ENCODE measurements around the gene NOTO.
"Not testable (repeated sequence)": the region's sequence is repeated elsewhere in the genome, so short reads cannot be mapped to it uniquely, and the experiment has no call there.

The NOTO gene, protein sequence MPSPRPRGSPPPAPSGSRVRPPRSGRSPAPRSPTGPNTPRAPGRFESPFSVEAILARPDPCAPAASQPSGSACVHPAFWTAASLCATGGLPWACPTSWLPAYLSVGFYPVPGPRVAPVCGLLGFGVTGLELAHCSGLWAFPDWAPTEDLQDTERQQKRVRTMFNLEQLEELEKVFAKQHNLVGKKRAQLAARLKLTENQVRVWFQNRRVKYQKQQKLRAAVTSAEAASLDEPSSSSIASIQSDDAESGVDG

DNA sequence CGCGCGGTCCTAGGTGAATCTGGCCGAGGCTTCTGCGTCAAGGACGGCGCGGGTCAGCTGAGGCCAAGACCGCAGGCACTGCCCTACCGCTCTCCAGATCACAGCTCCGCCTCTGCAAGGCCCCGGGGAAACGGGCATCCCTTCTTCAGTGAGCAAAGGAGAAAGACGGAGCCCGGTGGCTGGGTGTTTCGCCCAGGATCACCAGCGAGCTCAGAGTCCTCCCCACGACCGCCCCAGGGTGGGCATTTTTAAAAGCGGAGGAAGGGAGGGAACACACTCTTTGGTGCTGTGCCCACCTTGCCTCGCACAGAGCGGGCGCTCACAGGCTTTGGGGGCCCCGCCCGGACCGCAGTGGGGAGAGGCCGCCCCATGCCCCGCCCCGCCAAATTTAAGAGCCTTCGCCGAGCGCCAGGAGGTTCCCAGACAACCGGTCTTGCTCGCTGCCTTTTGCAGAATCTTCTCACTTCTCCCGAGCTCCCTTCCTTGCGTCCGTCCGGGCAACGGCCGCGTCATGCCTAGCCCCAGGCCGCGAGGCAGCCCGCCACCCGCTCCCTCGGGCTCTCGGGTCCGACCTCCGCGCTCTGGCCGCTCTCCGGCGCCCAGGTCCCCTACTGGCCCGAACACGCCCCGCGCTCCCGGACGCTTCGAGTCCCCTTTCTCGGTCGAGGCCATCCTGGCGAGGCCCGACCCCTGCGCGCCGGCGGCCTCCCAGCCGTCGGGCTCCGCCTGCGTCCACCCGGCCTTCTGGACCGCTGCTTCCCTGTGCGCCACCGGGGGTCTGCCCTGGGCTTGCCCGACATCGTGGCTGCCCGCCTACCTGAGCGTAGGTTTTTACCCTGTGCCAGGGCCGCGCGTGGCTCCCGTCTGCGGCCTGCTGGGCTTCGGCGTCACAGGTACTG, at the start of gene NOTO:
Gene NOTO, plus strand, starts transcription at position 419 of the 899 bp plus-strand sequence. Its CDS starts 93 bp downstream, at position 512.
- DNase-seq, result no peak

DNA sequence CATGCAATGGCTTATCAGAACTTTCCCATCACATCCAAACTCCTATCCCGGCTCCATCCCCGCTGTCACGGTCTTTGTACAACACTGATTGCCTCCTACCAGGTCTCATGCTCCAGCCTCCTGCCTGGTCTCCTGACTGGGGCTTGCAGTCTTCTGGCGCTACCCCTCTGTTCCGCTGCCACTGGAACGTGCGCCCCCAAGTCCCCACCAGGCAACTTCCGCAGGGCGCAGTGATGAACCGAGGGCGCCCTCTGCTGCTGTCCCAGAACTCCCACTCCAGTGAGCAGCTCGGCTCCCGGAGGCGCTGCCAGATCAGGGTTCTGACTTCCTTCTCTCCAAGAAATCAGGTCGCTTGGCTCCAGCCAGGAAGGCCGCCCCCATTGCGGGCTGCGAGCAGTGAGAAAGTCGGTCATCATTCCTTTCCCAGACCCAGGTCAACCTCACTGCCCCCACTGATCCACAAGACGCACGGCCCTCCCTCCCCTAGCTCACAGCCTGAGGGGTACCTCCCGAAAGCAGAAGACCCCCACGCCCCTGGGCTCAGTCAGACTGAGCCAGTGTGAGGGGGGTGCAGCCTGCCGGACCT, 45.7 kb upstream of the NOTO start:
- DNase-seq, result peak; percentile 30 to 36

DNA sequence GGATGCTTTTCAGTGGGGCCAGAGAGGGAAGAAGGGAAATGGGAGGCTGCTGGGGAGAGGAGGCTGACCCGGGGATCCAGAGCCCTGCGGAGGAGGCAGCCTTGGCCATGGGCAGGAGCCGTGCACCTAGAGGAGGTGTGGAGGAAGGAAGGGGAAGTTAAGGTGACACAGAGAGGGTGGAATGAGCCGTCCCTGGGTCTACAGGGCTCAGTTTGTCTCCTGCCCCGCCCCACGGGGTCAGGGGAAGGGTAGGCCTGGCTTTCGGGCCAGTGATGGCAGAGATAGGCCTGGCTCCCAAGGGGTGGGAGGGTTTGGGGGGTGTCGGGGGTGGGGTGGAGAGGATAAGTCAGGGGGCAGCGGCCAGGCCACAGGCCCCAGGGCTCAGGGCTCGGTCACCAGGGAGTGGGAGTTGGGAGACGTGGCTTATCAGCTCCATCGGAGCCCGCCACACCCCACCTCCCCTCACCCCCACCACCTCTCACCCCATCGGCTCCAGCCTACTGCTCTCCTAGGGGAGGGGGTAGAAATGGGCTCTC, 39.5 kb upstream of the NOTO start:
- DNase-seq, result no peak

DNA sequence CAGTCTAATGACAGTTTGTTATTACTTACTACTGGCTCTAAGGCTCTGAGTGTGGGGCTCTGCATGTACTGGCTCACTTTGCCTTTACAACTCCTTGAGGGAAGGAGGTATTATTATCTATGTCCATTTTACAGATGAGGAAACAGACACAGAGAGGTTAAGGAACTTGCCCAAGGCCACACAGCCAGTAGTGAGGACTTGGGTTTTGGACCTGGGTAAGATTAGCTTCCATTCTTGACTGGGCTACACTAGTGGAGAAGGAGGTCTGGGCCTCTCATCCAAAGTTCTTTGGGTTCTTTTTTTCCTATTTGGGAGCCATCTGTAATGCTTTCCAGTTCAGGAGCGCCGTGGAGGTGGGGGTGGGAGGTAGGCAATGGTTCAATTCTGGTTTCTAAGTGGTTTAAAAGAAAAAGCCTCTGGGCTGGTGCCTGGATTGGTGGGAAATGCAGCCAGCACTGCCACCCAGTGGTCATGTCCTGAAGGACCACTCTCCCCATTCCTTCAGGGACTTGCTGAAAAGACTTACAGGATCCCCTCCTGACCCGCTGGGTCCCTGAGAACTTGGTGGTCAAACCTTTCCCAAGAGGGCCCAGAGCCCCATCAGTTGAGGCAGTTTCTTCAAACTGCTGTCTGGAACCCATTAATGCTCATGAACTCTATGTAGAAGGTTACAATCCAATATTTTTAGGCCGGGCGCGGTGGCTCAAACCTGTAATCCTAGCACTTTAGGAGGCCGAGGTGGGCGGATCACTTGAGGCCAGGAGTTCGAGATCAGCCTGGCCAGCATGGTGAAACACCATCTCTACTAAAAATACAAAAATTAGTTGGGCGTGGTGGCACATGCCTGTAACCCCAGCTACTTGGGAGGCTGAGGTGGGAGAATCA, 38.6 kb upstream of the NOTO start:
- DNase-seq, result peak; percentile 57 to 60

DNA sequence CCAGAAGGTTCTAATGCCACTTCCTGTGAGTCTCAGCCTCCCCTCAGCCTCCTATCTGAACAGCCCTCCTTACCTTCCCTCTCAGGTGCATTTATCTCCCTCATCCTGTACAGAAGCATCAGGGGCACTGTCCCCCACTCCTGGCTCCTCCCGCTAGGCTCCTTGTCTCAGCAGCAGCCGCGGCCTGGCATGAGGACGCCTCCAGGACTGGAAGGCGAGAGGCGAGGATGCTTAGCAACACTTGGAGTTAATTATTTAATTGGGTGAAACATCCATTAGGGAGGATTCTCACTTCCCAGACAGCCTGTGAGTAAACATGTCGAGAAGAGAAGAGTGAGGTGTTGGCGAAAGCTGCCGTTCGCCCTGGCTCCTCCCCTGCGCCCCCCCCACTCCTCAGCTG, 36.4 kb upstream of the NOTO start:
- DNase-seq, result not testable (repeated sequence)

DNA sequence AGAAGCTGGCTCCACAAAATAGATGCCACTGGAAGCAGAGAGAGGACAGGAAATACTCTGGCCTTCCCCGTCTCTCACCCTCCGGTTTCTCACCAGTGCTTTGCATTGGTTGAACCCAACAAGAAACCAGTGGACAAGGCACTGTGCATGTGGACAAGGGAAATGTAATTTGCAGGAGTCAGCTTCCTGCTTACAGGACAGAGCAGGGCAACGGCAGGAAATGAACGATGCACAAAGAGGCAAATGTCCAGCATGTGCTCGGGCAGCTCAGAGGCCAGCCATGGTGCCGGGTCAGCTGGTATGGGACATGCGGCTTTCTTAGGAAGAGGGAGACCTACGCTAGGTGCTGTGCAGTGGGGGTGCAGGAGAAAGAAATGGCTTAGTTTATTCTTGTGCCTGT, 35.6 kb upstream of the NOTO start:
- not testable (repeated sequence) for DNase-seq

DNA sequence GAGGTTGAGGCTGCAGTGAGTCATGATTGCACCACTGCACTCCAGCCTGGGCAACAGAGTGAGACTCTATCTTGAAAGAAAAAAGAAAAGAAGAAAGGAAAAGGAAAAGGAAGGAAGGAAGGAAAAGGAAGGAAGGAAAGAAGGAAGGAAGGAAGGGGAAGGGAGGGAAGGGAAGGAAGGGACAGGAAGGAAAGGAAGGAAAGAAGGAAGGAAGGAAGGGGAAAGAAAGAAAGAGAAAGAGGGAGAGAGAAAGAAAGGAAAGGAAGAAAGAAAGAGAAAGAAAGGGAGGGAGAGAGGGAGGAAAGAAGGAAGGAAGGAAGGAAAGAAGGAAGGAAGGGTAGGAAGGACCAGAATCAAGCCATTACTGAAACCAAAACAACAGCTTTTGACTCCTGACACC, 34.0 kb upstream of the NOTO start:
- not testable (repeated sequence) for DNase-seq

DNA sequence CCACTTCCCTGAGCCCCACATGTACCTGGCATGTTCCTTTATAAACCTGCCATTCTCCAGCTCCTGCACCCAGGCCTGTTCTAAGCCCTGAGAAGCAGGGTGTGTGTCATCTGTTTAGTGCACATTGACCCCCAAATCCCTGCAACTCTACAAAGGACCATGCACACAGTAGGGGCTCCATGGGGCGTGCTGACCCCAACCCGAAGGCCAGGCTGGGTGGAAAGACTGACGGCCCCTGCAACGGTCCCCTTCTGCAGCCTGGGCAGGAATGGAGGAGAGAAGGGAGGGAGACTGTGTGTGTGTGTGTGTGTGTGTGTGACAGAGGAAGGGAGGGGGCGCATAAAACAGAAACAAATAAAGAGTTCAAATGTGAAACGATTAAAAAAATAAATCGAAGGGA, 32.0 kb upstream of the NOTO start:
- not testable (repeated sequence) for DNase-seq

DNA sequence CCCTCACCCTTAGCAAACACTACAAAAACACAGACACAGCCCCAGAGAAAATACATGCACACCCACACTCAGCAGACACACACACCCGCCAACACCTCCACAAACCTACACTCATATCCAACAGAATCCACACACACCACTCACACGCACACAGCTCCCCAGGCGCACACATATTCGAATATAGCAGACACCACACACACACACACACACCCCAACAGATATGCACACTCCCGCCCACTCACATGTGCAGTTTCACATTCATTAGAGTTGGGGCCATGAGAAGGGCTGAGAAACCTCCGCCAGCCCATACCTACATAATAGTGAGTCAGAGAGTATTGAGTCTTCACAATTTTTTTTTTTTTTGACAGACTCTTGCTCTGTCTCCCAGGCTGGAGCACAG, 29.4 kb upstream of the NOTO start:
- peak; percentile 49 to 61 for DNase-seq

DNA sequence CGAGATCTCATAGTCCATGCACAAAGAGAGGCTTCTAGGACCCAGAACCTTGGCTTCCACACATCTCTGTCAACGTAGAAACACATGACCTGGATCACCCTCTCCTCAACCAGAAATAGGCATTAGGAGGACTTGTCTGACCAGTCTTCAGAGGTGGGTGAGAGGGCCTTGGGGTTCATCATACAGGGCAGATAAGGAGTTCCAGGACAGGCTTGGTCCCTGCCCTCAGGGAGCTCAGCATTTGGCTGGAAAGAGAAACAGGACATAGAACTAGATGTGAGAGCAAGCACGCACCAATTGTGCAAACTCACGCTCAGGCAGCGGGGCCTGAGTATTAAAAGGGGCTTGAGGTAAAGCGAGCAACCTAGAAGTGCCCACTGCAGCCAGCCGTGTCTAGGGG, 28.6 kb upstream of the NOTO start:
- no peak for DNase-seq

DNA sequence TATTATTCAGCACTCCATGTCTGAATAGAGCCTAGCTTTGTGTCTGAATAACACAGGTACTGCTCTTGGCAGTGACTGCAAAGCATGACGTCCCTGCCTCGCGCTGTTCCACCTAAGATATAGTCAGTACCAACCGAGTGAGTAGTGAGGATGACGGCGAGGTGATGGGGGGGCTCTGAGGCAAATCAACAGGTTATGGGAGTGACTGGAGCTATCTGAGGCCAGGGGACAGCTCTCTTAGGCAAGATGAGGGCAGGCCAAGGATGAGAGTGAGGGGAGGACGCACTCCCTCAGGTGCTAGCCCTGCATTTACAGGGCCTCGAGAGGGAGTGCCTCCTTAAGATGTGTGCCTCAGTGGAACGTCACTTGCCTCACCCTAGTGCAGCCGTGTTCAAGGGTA, 28.1 kb upstream of the NOTO start:
- no peak for DNase-seq

DNA sequence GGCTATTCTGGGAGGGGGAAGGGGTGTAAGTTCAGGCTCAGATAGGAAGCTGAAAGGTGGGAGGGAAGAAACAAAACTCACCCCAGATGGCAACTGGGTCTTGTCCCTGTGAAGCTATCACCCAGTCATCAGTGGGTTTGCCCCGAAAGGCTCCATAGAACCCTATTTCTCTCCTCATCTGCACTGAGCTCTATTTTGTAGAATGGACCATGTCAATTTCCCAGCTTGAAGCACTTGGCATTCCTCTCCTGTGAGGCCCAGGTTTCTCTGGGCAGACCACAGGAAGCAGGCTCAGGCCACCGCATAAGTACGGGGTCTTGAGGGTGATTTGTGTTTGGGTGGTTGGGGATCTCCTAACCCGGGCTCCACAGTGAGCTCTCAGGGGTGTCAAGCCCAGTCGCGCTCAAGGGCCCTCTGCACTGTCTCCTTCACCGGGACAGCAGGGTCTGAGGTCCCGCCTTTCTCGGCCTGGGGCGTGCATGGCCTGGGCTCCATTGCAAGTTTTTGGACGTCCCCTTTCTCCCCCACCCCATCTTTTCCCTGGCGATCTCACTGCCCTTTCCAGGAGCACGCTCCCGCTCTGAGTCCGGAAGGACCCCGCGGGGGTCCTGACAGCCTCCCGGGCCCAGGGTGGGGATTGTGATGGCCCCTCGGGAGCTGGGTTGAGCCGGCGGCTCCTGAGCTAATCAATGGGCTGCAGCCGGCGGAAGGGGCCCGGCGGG, 27.3 kb upstream of the NOTO start:
- DNase-seq, result no peak

DNA sequence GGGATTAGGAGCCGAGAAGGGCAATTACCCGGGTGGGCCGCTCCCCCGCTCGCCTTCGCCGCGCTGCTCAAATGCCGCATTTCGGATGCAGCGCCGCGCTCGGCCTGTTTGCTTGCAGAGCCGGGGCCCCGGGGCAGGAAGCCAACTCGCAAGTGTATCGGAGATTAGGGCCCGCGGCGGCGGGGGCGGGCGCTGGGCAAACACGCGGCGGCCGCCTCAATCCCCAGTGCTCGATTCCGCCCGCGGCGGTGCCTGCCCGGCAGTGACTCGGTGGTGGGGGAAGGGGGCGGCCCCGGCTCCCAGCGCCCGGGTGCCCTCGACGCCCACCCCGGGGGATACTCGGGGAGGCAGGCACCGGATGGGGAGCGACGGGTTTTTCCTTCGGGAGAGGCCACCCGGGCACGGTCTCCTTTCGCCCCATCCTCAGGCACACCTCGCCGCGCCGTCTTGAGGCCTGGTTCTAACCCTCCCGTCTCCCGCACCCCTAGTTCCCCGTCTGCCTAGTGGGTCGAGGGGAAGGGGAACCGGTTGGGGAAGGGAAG, 26.6 kb upstream of the NOTO start:
- peak; percentile 48 to 68 for DNase-seq

DNA sequence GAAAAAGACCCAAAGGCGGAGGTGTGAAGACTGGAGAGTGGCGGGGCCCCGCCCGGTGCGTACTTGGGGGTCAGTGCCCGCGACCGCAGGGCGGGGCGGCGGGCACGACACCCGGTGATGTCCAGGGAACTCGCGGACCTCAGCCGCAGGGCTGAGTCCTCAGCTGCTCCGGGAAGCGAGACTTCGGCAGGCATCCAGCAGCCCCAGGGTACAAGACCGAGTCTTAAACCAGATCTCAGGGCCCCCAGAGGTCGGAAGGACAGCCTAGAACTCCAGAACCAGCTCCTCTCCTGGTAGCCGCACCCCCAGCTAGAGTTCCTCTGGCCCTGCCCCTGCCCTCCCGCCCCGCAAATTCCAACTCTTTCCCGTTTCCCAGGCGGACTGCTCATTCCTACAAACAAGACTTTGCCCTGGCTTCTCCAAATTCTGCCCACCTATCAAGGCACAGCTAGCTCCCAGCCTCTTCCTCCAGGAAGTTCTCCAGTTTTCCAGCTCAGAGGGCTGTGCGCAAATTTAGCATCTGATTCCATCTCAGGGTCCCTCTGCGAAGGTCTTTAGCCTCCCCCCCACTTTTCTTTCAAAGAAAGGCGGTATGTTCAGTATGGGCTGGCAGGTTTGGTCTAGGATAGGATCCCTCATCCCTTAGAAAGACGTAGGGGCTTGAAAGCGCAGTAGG, 26.0 kb upstream of the NOTO start:
- no peak for DNase-seq

DNA sequence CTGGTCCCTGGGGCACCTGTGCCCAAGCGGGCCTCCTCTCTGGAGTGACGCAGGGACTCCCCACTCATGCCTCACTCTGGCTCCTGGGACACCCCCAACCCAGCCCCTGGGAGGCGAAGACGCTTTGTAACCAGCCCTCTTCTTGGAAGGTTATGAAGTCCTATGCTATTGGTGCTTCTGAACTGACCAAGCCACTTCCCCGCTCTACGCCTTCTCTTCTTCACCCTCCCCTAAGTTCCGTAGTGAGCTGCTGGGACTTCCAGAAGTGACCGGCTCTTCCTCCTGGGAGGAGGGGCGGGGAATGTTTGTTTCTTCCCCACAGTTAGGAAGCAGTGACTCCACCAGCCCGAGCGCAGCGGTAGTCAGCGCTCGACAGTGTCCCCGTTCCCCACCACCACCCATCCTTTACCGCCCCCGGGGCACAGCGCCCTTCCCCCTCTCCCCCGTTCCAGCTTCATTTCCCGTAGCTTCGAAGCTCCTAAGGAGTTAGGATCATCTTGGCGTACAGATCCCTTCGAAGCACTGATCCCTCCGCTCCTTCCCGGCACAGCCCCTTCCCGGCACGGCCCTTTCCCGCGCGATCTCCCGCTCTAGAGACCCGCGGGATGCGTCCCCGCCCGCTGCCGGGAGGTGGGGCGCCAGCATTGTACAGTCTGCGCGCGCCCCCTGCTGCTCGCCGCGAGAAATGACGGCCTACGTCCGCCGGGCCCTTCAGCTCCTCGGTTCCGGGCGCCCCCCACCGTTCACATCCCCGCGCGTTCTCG, 25.3 kb upstream of the NOTO start:
- DNase-seq, result peak; percentile 91 to 93

DNA sequence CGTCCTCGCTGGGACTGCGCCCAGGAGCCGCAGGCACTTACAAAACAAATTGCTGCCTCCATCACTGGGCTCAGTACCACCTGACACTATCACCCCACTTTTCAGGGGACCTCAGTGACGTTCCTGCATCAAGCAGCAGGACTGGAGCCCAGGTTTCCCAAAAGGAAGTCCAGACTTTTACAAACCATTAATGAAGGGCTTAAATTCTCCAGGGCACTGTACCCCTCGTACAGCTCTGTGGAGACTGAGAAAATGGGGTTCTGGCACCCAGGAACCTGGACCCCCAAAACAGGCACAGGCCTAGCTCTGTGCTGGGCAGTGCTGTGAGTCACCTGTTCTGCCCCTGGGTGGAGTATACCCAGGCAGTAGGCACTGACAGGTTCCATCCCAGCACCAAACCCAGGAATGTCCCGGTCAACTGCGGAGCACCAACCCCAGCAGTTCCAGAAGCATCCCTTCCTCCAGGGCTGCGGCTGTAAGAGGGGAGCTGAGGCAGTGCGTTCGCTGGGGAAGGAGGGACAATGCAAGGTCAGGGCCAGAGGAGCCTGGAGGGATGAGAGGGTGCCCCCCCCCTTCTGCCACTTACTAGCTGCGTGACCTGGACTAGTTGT, 24.6 kb upstream of the NOTO start:
- DNase-seq, result no peak

DNA sequence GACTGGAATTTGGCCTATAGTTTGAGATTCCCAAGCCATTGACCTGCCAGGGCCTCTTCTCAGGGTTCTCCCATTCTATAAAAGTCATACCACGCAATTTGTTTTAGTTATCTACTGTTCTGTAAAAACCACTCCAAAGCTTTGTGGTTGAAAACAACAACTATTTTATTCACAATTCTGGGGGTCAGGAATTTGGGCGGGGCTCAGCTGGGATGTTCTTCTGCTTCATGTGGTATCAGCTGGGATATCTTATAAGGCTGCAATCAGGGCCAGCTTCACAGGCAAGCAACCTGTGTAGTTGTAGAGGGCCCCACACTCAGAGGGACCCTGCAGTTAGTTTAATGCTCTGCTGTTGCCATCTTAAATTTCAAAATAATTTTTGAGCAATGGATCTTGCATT, 16.4 kb upstream of the NOTO start:
- DNase-seq, result no peak

DNA sequence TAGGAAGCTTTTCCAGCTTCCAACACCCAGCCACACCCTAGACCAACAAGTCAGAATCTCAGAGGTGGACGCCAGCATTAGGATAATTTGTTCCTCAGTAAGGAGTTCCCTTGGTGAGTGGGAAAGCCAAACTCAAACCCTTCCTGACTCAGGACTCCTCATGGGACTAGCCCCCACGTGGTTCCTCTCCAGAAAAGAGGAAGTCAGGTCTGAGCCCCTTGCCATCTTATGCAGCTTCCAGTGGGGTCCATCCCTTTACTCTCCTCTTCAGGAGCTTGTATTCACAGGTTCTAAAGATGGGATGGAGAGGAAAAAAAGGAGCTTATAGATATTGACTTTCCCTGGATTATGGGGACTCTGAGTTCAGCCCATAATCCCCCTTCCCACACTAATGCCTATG, 14.8 kb upstream of the NOTO start:
- no peak for DNase-seq

DNA sequence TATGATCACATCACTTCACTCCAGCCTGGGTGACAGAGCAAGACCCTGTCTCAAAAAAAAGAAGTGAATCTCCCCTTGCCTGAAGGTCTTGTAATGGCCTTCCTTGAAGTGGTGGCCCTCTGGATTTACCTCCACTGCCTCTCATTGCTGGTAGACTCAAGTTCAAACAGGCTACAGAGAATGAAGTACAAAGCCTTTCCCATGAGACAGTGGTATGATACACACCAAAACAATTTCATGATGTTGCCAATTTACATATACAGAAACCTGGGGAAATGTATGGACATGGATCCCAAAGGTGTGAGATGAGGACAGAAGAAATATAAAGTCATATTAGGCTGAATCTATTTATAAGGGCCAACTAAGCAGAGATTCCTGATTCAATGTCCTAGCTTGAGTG, 4.8 kb upstream of the NOTO start:
- DNase-seq, result no peak

DNA sequence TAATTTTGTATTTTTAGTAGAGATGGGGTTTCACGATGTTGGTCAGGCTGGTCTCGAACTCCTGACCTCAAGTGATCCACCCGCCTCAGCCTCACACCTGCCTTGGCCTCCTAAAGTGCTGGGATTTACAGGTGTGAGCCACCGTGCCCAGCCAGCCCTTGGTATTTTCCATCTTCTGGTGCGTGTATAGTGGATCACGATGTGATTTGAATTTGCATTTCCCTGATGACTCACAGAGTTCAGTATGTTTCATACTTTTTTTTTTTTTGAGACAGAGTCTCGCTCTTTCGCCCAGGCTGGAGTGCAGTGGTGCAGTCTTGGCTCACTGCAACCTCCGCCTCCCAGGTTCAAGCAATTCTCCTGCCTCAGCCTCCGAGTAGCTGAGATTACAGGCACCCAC, 2.1 kb upstream of the NOTO start:
- DNase-seq, result not testable (repeated sequence)

Data from stimulated activated CD4-positive, alpha-beta T cell treated with anti-CD3 and anti-CD28 coated beads, Interleukin-2, amount 100 ng/mL, for 48 hours (primary cell).